Aorta (tissue), 5 donors: ENCODE measurements around the gene SBF2. TPM values are rescaled to one million over a fixed set of nuclear protein-coding genes. Genes with fewer than 3 reads are reported as not detected.

Source experiments
- ATAC-seq: fragments of 200-7000 bp; cut with Tn5 transposase; one replicate; pipeline ENCODE4 v1.9.1; 2022; ENCODE audit warnings: moderate library complexity; ENCODE audit not compliant: low FRiP score
- DNase-seq, 2 donors: peaks; one replicate each; pipeline ENCODE4 v3.0.0-alpha.2; 2020
- H3K27ac ChIP-seq, 2 donors: one replicate each; pipeline ENCODE4 v1.5.1; 2013; ENCODE audit warnings: low read length in 2 of 2, mild to moderate bottlenecking in 2 of 2, moderate library complexity in 2 of 2, control low read depth in 1 of 2, inconsistent platforms in 1 of 2, low read depth in 1 of 2
- H3K27me3 ChIP-seq, 2 donors: one replicate each; pipeline ENCODE4 v1.6.1; 2013; ENCODE audit warnings: control low read depth in 1 of 2, low read length in 1 of 2, mild to moderate bottlenecking in 1 of 2, moderate library complexity in 1 of 2; ENCODE audit not compliant: insufficient read depth in 2 of 2, control insufficient read depth in 1 of 2
- H3K36me3 ChIP-seq, 2 donors: one replicate each; pipeline ENCODE4 v1.6.1; 2013; ENCODE audit warnings: control low read depth in 1 of 2, low read length in 1 of 2, mild to moderate bottlenecking in 1 of 2; ENCODE audit not compliant: insufficient read depth in 2 of 2, control insufficient read depth in 1 of 2
- H3K4me1 ChIP-seq, 2 donors: one replicate each; pipeline ENCODE4 v1.6.1; 2013; ENCODE audit warnings: low read length in 2 of 2, control low read depth in 1 of 2, mild to moderate bottlenecking in 1 of 2, moderate library complexity in 1 of 2; ENCODE audit not compliant: insufficient read depth in 2 of 2, control insufficient read depth in 1 of 2
- H3K4me3 ChIP-seq, 2 donors: one replicate each; pipeline ENCODE4 v1.5.1; 2013; ENCODE audit warnings: low read length in 2 of 2, control low read depth in 1 of 2, mild to moderate bottlenecking in 1 of 2
- H3K9me3 ChIP-seq: one replicate; pipeline ENCODE4 v1.6.1; 2013; ENCODE audit warnings: mild to moderate bottlenecking, low read length; ENCODE audit not compliant: control insufficient read depth
- WGBS, 2 donors: extraction: QIAGEN DNeasy Blood & Tissue Kit; methylation state at CpG; one replicate each; pipeline ENCODE4 v1.1.7; 2013; 5-methylcytosine and 5-hydroxymethylcytosine counted together
- intact Hi-C, 2 donors: fragments of 100-400 bp; cut with DNase I; formaldehyde crosslinking; loops; one replicate each; pipeline versions ENCODE4 v1.14.2 to v1.15.0; 2022
- polyA plus RNA-seq, 2 donors: library from polyadenylated mRNA; stranded (reverse); fragments of 200-250 nt; gene quantifications; one replicate each; pipeline ENCODE4 v1.2.3, GENCODE V29; 2013
- total RNA-seq, 2 donors: library from RNA; stranded (reverse); fragmentation: NEBNext Ultra II Directional; extraction: Animal tissue kit (Norgen Biotek cat#: 25700); gene quantifications; one replicate each; pipeline ENCODE4 v1.2.1, GENCODE V29; 2021
- donor health status: healthy with polysubstance abuse.
- donor health status: Bipolar disorder and iron deficiency.
- donor health status: DM: no; HTN: no; CAD: no.
- donor health status: DM: no; HTN: no; CAD: no.
- donor health status: DM: yes; HTN: yes; CAD: no.

The SBF2 gene
- total and polyA plus RNA-seq, 4 donors, result 6.4 to 82.0 (median 47.6) TPM

DNA sequence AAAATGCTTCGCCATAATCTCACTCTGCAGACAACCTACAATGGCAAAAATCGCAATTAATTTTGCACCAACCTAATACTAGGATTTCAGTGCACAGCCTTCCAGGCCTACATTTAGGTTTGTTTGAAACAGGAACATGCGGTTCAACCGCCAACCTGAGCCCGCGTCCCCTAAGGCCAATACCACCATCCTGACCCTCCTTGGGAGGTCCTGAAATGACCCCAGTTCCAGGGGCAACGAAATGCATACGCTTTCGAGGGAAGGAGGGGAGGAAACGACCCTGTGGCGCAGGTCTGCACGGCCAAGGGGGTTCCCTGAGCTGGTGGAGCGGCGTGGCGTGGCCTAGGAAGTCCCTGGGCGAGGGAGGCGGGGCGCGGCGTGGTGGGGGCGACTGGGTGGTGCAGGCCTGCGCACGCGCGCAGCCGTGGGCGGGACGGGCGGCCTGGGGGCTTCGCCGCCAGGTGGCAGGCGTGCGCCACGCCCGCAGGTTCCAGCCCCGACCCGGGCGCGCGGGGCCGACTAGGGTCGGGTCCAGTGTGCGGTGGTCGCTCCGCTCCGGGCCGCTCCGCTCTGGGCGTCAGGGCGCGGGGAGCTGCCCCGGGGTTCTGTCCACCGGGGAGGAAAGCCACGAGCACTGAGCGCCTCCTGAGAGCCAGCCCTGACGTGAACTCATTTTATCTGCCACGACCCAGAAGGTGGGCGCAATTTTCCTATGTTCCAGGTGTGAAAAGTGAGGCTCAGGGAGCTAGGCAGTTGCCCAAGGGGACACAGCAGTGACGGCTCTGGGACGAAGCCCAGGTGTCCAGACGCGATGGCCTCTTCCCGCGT lies 536.0 kb downstream of the SBF2 start:
- Histone ChIP-seq H3K36me3 (no peaks in the 10 kb centered on the region), H3K4me3 (peak overlapping the region; percentile 17 to 31), H3K27me3 (no peaks in the 10 kb centered on the region), H3K4me1 (no peaks in the 10 kb centered on the region), H3K9me3 (no peaks in the 10 kb centered on the region), H3K27ac (peak overlapping the region; percentile 44 to 56)
- 4 to 5% methylated on average over 46 to 64 of the region's 64 CpGs for WGBS, 2 donors
- peak; percentile 85 for ATAC-seq
- intact Hi-C loops, result loop anchor here (1.0 to 5.0 kb wide), 7 partner anchors 96 to 569 kb away; partner anchors contain the start of genes ADM (in 2 of the 2) and SWAP70 (in 1 of the 2)
- DNase-seq, result peak; percentile 94 to 96

DNA sequence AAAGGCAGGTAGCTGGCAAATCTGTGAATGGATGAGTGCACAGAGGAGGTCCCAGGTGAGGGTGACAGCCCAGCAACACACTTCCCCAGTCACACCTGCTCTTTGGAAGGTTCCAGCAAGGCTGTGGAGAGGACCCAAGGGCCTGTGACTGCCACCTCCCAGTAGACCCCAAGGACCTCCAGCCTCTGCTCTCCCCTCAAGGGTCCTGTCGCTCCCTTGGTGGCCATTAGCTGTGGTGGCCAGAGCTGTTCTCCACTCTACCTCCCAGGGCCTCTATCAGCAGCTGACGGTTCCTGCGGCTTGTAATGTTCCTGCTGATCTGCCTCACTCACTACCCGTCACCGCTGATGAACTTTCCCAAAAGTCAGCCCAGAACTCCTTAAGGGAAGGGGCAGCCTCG lies 537.1 kb downstream of the SBF2 start:
- Histone ChIP-seq H3K4me3 (no peak overlapping the region), H3K9me3 (no peaks in the 10 kb centered on the region), H3K27ac (no peak overlapping the region), H3K36me3 (no peaks in the 10 kb centered on the region), H3K4me1 (no peaks in the 10 kb centered on the region), H3K27me3 (no peaks in the 10 kb centered on the region)
- ATAC-seq (no peak), DNase-seq (no peak)
- WGBS, 2 donors, result 95 to 96% methylated on average over 6 of the region's 6 CpGs
- intact Hi-C loops, result loop anchor here (5.0 kb wide), 5 partner anchors 95 to 570 kb away; partner anchors contain the start of genes ADM (in 1 of the 2) and SWAP70 (in 1 of the 2)

DNA sequence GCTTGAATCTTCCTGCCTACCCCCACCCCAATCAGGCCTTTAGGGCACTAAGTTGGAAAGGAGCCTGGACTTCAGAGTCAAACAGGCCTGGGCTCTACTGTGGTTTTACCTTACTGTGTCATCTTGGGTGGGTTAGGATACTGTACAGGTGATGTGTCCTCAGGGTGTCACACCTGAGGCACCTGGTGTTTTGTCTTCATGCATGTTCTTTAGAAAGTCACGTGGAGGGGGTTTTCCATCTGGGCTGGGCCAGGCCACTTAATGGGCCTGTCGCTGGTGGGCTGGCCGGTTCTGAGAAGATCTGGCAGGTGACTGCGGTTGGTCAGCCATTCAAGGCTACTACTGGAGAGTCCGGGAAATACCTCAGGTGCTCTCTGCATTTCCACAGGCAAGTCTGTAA lies 537.6 kb downstream of the SBF2 start:
- Histone ChIP-seq H3K4me1 (no peaks in the 10 kb centered on the region), H3K27ac (no peak overlapping the region), H3K36me3 (no peaks in the 10 kb centered on the region), H3K9me3 (no peaks in the 10 kb centered on the region), H3K4me3 (no peak overlapping the region), H3K27me3 (no peaks in the 10 kb centered on the region)
- intact Hi-C loops, result loop anchor here (5.0 kb wide), 5 partner anchors 94 to 571 kb away; partner anchors contain the start of genes ADM (in 1 of the 2) and SWAP70 (in 1 of the 2)
- WGBS, 2 donors, result 92 to 95% methylated on average over 5 of the region's 5 CpGs
- DNase-seq, result no peak
- no peak for ATAC-seq

DNA sequence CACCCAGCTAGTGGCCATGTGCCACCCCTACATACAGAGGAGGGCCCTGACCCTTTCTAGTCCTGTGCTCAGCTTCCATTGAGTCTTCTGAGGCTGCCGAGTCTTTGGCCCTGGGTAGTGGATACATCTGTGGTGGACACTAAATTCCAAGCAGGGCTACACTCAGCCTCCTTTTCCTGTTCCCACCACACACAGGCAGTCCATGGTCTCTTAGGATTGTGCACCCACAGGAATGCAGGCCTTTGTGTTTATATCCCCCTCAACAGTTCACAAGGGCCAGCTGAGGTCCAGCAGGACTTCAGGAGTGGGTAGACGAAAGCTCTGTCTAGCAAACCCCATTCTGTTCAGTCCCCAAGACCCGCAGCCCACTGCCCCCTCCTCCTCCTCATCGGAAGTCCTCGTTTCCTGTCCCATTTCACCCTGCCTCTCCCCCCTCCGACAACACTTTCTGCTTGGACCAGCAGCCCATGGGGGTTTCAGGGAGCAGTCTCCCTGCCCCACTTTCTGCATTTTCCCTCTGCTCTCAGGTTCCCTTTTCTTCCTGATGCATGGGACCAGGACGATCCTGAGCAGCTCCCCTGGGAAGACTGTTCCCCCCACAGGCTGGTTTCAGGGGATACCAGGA lies 538.3 kb downstream of the SBF2 start:
- 44 to 47% methylated on average over 7 of the region's 7 CpGs for WGBS, 2 donors
- Histone ChIP-seq H3K27me3 (no peaks in the 10 kb centered on the region), H3K36me3 (peaks cover 0 to 2% of the 10 kb centered on the region in 2 donors), H3K4me3 (no peak overlapping the region), H3K9me3 (no peaks in the 10 kb centered on the region), H3K27ac (peak overlapping the region in 1 of 2 donors; percentile 5), H3K4me1 (no peaks in the 10 kb centered on the region)
- ATAC-seq, result no peak
- DNase-seq, result no peak
- intact Hi-C loops, result loop anchor here (5.0 kb wide), 5 partner anchors 93 to 572 kb away; partner anchors contain the start of genes ADM (in 1 of the 2) and SWAP70 (in 1 of the 2)

GRCh38 chr11:9754010-9754471 lies 540.0 kb downstream of the SBF2 start:
- Histone ChIP-seq H3K9me3 (no peaks in the 10 kb centered on the region), H3K36me3 (peaks cover 2 to 3% of the 10 kb centered on the region in 2 donors), H3K4me1 (no peaks in the 10 kb centered on the region), H3K4me3 (no peak overlapping the region), H3K27ac (peak overlapping the region in 1 of 2 donors; percentile 25), H3K27me3 (no peaks in the 10 kb centered on the region)
- 87 to 91% methylated on average over 3 of the region's 3 CpGs for WGBS, 2 donors
- no peak for DNase-seq
- intact Hi-C loops, result no loop called here
- ATAC-seq, result no peak

- no peaks in the 10 kb centered on the region for H3K27me3 ChIP-seq
- no peak overlapping the region for H3K4me3 ChIP-seq
- intact Hi-C loops, result no loop called here
- DNase-seq (no peak), ATAC-seq (no peak)
- no peaks in the 10 kb centered on the region for H3K9me3 ChIP-seq
- no peaks in the 10 kb centered on the region for H3K4me1 ChIP-seq
- H3K36me3 ChIP-seq, result peaks cover 3 to 5% of the 10 kb centered on the region in 2 donors
- H3K27ac ChIP-seq, result no peak overlapping the region
- 71 to 76% methylated on average over 3 of the region's 3 CpGs for WGBS, 2 donors
These were observed 541.0 kb downstream of the SBF2 start for GRCh38 chr11:9753021-9753420.

DNA sequence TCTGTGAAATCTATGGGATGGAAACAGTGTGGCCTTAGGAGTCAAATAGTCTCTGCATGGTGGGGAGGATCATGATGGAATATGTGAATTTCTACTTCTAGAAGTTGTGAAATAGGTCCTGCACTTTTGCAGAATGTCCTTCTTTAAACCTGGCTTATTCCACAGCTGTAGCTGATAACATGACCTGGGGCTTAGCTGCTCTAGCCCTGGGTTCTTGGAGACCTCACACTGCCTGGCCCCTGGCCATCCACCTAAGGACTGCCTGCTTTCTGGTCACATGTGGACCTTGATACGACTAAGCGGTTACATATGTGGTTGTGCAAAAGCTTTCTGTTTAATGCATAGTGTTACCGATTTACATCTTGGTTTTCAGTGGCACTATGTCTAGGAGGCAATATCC lies 541.9 kb downstream of the SBF2 start:
- 58 to 71% methylated on average over 3 of the region's 3 CpGs for WGBS, 2 donors
- ATAC-seq, result no peak
- Histone ChIP-seq H3K9me3 (no peaks in the 10 kb centered on the region), H3K27ac (no peak overlapping the region), H3K4me1 (no peaks in the 10 kb centered on the region), H3K27me3 (no peaks in the 10 kb centered on the region), H3K4me3 (no peak overlapping the region), H3K36me3 (peaks cover 3 to 5% of the 10 kb centered on the region in 2 donors)
- intact Hi-C loops, result no loop called here
- no peak for DNase-seq

GRCh38 chr11:9750551-9750950 lies 543.5 kb downstream of the SBF2 start:
- WGBS, 2 donors, result 54 to 69% methylated on average over 4 of the region's 4 CpGs
- H3K4me3 ChIP-seq, result no peak overlapping the region
- no peaks in the 10 kb centered on the region for H3K9me3 ChIP-seq
- intact Hi-C loops, result no loop called here
- no peak for DNase-seq
- H3K4me1 ChIP-seq, result no peaks in the 10 kb centered on the region
- H3K27ac ChIP-seq, result no peak overlapping the region
- ATAC-seq, result no peak
- peaks cover 3 to 5% of the 10 kb centered on the region in 2 donors for H3K36me3 ChIP-seq
- no peaks in the 10 kb centered on the region for H3K27me3 ChIP-seq
